ENCODE results near the gene MTA2.
"Not testable (repeated sequence)": the region's sequence is repeated elsewhere in the genome, so short reads cannot be mapped to it uniquely, and the experiment has no call there.

Gene MTA2

GRCh38 chr11:62601372-62602140, at the start of gene MTA2:
TSS of gene MTA2 (minus strand) at chr11:62601865. CDS start at chr11:62601450, 415 bp downstream.
- peak within 1 kb of the TSS; percentile 85 for H3K4me3 ChIP-seq (ENCODE audit: low read length)
- no peak for TF ChIP-seq CTCF (IDR thresholded peaks at IDR 0.05; ENCODE audit: insufficient read depth, low read depth, low read length, missing control alignments)
- peak; percentile 98 for DNase-seq (ENCODE audit: low read depth)

GRCh38 chr11:62650283-62650682, 48.6 kb upstream of the MTA2 start:
- not testable (repeated sequence) for H3K4me3 ChIP-seq (ENCODE audit: low read length); DNase-seq (ENCODE audit: low read depth)

GRCh38 chr11:62649486-62649885, 47.8 kb upstream of the MTA2 start:
- no peak overlapping the region for H3K4me3 ChIP-seq (ENCODE audit: low read length)
- no peak for TF ChIP-seq CTCF (IDR thresholded peaks at IDR 0.05; ENCODE audit: insufficient read depth, low read depth, low read length, missing control alignments)
- no peak for DNase-seq (ENCODE audit: low read depth)

GRCh38 chr11:62648967-62649364, 47.3 kb upstream of the MTA2 start:
- DNase-seq (ENCODE audit: low read depth) = no peak
- H3K4me3 ChIP-seq (ENCODE audit: low read length) = no peak overlapping the region
- no peak for TF ChIP-seq CTCF (IDR thresholded peaks at IDR 0.05; ENCODE audit: insufficient read depth, low read depth, low read length, missing control alignments)

GRCh38 chr11:62648185-62648966, 46.7 kb upstream of the MTA2 start:
- DNase-seq (ENCODE audit: low read depth) = no peak
- H3K4me3 ChIP-seq (ENCODE audit: low read length) = no peak overlapping the region
- TF ChIP-seq CTCF (IDR thresholded peaks at IDR 0.05; ENCODE audit: insufficient read depth, low read depth, low read length, missing control alignments) = no peak

- TF ChIP-seq CTCF (IDR thresholded peaks at IDR 0.05; ENCODE audit: insufficient read depth, low read depth, low read length, missing control alignments) = no peak
- DNase-seq (ENCODE audit: low read depth) = no peak
- no peak overlapping the region for H3K4me3 ChIP-seq (ENCODE audit: low read length)
These were observed 45.9 kb upstream of the MTA2 start for GRCh38 chr11:62647609-62648005.

- no peak for TF ChIP-seq CTCF (IDR thresholded peaks at IDR 0.05; ENCODE audit: insufficient read depth, low read depth, low read length, missing control alignments)
- no peak for DNase-seq (ENCODE audit: low read depth)
- no peak overlapping the region for H3K4me3 ChIP-seq (ENCODE audit: low read length)
These were observed 45.4 kb upstream of the MTA2 start for GRCh38 chr11:62646825-62647608.
